Sigmoid colon (tissue), 7 donors: ENCODE results near the gene PRKD1. TPM values are rescaled to one million over a fixed set of nuclear protein-coding genes. Genes with fewer than 3 reads are reported as not detected.
A peak's percentile ranks its signal among the peaks of the same experiment; 100 is the strongest.

Source experiments
- DNase-seq: peaks from one replicate; pipeline ENCODE4 v3.0.0-alpha.2; 2019
- H3K27ac ChIP-seq, 4 donors: fragments of 200-600 bp; sonication (generic); one replicate each; pipeline ENCODE4 v1.5.1; 2016 to 2019; ENCODE audit warnings: mild to moderate bottlenecking in 1 of 4
- H3K27me3 ChIP-seq, 3 donors: fragments of 200-600 bp; sonication (generic); one replicate each; pipeline ENCODE4 v1.5.1; 2019; ENCODE audit warnings: mild to moderate bottlenecking in 1 of 3
- H3K36me3 ChIP-seq, 4 donors: fragments of 200-600 bp; sonication (generic); one replicate each; pipeline ENCODE4 v1.5.1; 2016 to 2019
- H3K4me1 ChIP-seq, 4 donors: fragments of 200-600 bp; sonication (generic); one replicate each; pipeline ENCODE4 v1.5.1; 2017 to 2019
- H3K4me3 ChIP-seq, 4 donors: fragments of 200-600 bp; sonication (generic); one replicate each; pipeline ENCODE4 v1.5.1; 2017 to 2019; ENCODE audit warnings: mild to moderate bottlenecking in 2 of 4, moderate library complexity in 1 of 4
- H3K9me3 ChIP-seq, 4 donors: fragments of 200-600 bp in 3 of 4; sonication (generic) in 3 of 4; one replicate each; pipeline versions ENCODE4 v1.5.1 to v1.6.1; 2013 to 2019
- CTCF ChIP-seq, 4 experiments: fragments of 450-650 bp in 3 of 4; fragments of 200-600 bp in 1 of 4; IDR thresholded peaks; one replicate each; pipeline ENCODE4 v1.5.1; 2016 to 2019; ENCODE audit warnings: antibody characterized with exemption in 4 of 4, mild to moderate bottlenecking in 3 of 4, moderate library complexity in 2 of 4
- EP300 ChIP-seq, 4 donors: sonication (generic); formaldehyde crosslinking; IDR thresholded peaks; one replicate each; pipeline ENCODE4 v1.6.1; 2017; ENCODE audit warnings: antibody characterized with exemption in 4 of 4
- POLR2A ChIP-seq, 2 donors: fragments of 450-650 bp; IDR thresholded peaks; one replicate each; pipeline ENCODE4 v1.6.1; 2016; ENCODE audit warnings: antibody characterized with exemption in 2 of 2, mild to moderate bottlenecking in 2 of 2, moderate library complexity in 2 of 2
- POLR2AphosphoS5 ChIP-seq, 4 donors: sonication (generic); formaldehyde crosslinking; IDR thresholded peaks; one replicate each; pipeline ENCODE4 v1.6.1; 2017; ENCODE audit warnings: antibody characterized with exemption in 4 of 4
- WGBS, 2 donors: extraction: QIAGEN DNeasy Blood & Tissue Kit; methylation state at CpG; one replicate each; pipeline ENCODE4 v1.1.7; 2013; 5-methylcytosine and 5-hydroxymethylcytosine counted together
- intact Hi-C: fragments of 100-400 bp; cut with DNase I; formaldehyde crosslinking; loops from one replicate; pipeline ENCODE4 v1.15.1; 2023
- polyA plus RNA-seq, 3 donors: library from polyadenylated mRNA; stranded (reverse); fragments of 200-250 nt; gene quantifications; one replicate each; pipeline ENCODE4 v1.2.3, GENCODE V29; 2013
- total RNA-seq, 4 donors: library from RNA; depleted of rRNA; stranded (reverse); fragments of >200 nt; gene quantifications; one replicate each; pipeline ENCODE4 v1.1.0, GENCODE V29; 2016
- donor health status: healthy with polysubstance abuse.
- donor health status: Bipolar disorder and iron deficiency.
- donor health status: healthy.

The PRKD1 gene
- total and polyA plus RNA-seq, 7 donors, result 0.46 to 27.1 (median 14.5) TPM

GRCh38 chr14:29681316-29681715 lies 246.3 kb downstream of the PRKD1 start:
- Histone ChIP-seq H3K9me3 (no peaks in the 10 kb centered on the region), H3K27me3 (no peaks in the 10 kb centered on the region), H3K4me1 (peaks cover 0 to 34% (median 19%) of the 10 kb centered on the region in 4 donors), H3K27ac (no peak overlapping the region), H3K36me3 (no peaks in the 10 kb centered on the region), H3K4me3 (no peak overlapping the region)
- WGBS, 2 donors, result 90 to 92% methylated on average over 1 of the region's 1 CpG
- intact Hi-C loops, result no loop called here
- no peak for TF ChIP-seq CTCF (IDR thresholded peaks at IDR 0.05)
- TF ChIP-seq POLR2AphosphoS5 (IDR thresholded peaks at IDR 0.05), result no peak
- TF ChIP-seq EP300 (IDR thresholded peaks at IDR 0.05), result no peak
- TF ChIP-seq POLR2A (IDR thresholded peaks at IDR 0.05), result no peak
- no peak for DNase-seq

DNA sequence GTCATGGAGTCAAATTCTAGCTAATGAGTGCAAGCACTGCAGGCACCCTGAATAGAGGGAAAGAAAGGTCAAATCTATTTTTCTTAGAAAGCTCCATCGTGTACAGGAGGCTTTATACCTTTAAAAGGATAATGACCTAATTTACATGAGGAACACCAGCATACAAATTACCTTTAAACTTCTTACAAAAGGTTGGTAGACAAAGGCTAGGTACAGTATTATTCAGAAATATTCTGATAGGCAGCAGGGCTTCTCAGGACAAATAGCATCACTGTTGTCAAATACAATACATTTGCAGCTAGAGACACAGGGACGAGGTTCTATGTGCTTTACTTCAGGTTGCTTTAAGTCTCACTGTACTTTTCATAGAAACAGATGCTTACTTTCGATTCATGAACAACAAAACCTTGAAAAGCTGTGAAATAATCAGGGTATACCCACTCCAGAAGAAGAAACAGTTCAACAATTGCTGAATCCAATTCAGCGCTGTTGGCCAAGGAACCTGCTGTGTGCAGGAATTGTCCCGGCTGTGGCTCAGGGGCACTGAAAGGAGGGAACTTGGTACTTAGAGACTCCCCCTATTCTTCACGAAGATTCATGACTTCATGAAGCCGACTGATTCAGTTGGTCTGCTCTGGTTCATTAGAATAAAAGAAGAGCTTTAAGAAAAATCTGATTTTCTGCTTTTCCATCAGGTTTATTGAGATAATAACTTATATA lies 252.9 kb downstream of the PRKD1 start:
- H3K27ac ChIP-seq, result no peak overlapping the region
- no peak overlapping the region for H3K4me3 ChIP-seq
- H3K36me3 ChIP-seq, result no peaks in the 10 kb centered on the region
- H3K4me1 ChIP-seq, result peaks cover 0 to 15% (median 7%) of the 10 kb centered on the region in 4 donors
- intact Hi-C loops, result no loop called here
- no peak for DNase-seq
- TF ChIP-seq CTCF (IDR thresholded peaks at IDR 0.05) (no peak), POLR2AphosphoS5 (IDR thresholded peaks at IDR 0.05) (no peak), EP300 (IDR thresholded peaks at IDR 0.05) (no peak), POLR2A (IDR thresholded peaks at IDR 0.05) (no peak)
- no peaks in the 10 kb centered on the region for H3K27me3 ChIP-seq
- WGBS, 2 donors, result 82 to 83% methylated on average over 7 of the region's 7 CpGs
- no peaks in the 10 kb centered on the region for H3K9me3 ChIP-seq

GRCh38 chr14:29672831-29673230 lies 254.8 kb downstream of the PRKD1 start:
- intact Hi-C loops, result no loop called here

GRCh38 chr14:29671034-29671433 lies 256.6 kb downstream of the PRKD1 start:
- H3K9me3 ChIP-seq, result no peaks in the 10 kb centered on the region
- TF ChIP-seq POLR2AphosphoS5 (IDR thresholded peaks at IDR 0.05) (no peak), EP300 (IDR thresholded peaks at IDR 0.05) (no peak), POLR2A (IDR thresholded peaks at IDR 0.05) (no peak), CTCF (IDR thresholded peaks at IDR 0.05) (no peak)
- WGBS, 2 donors, result 78 to 84% methylated on average over 1 of the region's 1 CpG
- DNase-seq, result no peak
- H3K4me1 ChIP-seq, result peaks cover 0 to 15% (median 3%) of the 10 kb centered on the region in 4 donors
- no peak overlapping the region for H3K4me3 ChIP-seq
- H3K27me3 ChIP-seq, result no peaks in the 10 kb centered on the region
- intact Hi-C loops, result no loop called here
- H3K36me3 ChIP-seq, result no peaks in the 10 kb centered on the region
- peak overlapping the region in 1 of 4 donors; percentile 60 for H3K27ac ChIP-seq

More at GRCh38 chr14:29672831-29673230, 254.8 kb downstream of the PRKD1 start:
- Histone ChIP-seq H3K36me3 (no peaks in the 10 kb centered on the region), H3K4me3 (no peak overlapping the region), H3K27me3 (no peaks in the 10 kb centered on the region), H3K27ac (no peak overlapping the region), H3K9me3 (no peaks in the 10 kb centered on the region), H3K4me1 (peaks cover 0 to 15% (median 3%) of the 10 kb centered on the region in 4 donors)
- no peak for DNase-seq
- WGBS, 2 donors, result 69 to 70% methylated on average over 3 of the region's 3 CpGs
- no peak for TF ChIP-seq CTCF (IDR thresholded peaks at IDR 0.05)
- TF ChIP-seq POLR2AphosphoS5 (IDR thresholded peaks at IDR 0.05), result no peak
- TF ChIP-seq POLR2A (IDR thresholded peaks at IDR 0.05), result no peak
- no peak for TF ChIP-seq EP300 (IDR thresholded peaks at IDR 0.05)
